ENCODE results near the gene PSMD3. TPM values are rescaled to one million over a fixed set of nuclear protein-coding genes. Genes with fewer than 3 reads are reported as not detected.

The PSMD3 gene
- total and polyA plus RNA-seq, 2 experiments from 2014 or later, result 92.1 to 114 TPM

- no peak for DNase-seq (ENCODE audit: low spot score)
- Histone ChIP-seq H3K4me1 (ENCODE audit: insufficient read depth) (peaks cover 12% of the 10 kb centered on the region), H3K79me2 (peaks cover 29% of the 10 kb centered on the region), H3K4me2 (peak overlapping the region; percentile 95), H3K9me2 (replicated peaks; ENCODE audit: insufficient read depth) (no peaks in the 10 kb centered on the region), H3K9me3 (ENCODE audit: low read depth) (no peaks in the 10 kb centered on the region), H3K27ac (peak overlapping the region; percentile 91), H2AFZ (no peak overlapping the region), H4K20me1 (ENCODE audit: insufficient read depth, poor library complexity, severe bottlenecking) (peaks cover 16% of the 10 kb centered on the region), H3K36me3 (replicated peaks; ENCODE audit: insufficient read depth, low read depth) (no peaks in the 10 kb centered on the region), H3K27me3 (no peaks in the 10 kb centered on the region), H3K4me3 (peak overlapping the region; percentile 50)
- WGBS (ENCODE audit: low lambda C conversion rate, missing lambda C conversion rate), result 37% methylated on average over 7 of the region's 7 CpGs
- no peak for TF ChIP-seq EZH2 (IDR thresholded peaks at IDR 0.05; ENCODE audit: borderline replicate concordance)
- TF ChIP-seq, protein P1, sequence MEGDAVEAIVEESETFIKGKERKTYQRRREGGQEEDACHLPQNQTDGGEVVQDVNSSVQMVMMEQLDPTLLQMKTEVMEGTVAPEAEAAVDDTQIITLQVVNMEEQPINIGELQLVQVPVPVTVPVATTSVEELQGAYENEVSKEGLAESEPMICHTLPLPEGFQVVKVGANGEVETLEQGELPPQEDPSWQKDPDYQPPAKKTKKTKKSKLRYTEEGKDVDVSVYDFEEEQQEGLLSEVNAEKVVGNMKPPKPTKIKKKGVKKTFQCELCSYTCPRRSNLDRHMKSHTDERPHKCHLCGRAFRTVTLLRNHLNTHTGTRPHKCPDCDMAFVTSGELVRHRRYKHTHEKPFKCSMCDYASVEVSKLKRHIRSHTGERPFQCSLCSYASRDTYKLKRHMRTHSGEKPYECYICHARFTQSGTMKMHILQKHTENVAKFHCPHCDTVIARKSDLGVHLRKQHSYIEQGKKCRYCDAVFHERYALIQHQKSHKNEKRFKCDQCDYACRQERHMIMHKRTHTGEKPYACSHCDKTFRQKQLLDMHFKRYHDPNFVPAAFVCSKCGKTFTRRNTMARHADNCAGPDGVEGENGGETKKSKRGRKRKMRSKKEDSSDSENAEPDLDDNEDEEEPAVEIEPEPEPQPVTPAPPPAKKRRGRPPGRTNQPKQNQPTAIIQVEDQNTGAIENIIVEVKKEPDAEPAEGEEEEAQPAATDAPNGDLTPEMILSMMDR (IDR thresholded peaks at IDR 0.05; ENCODE audit: poor library complexity), result no peak
These were observed 1.3 kb downstream of the PSMD3 start for GRCh38 chr17:39981766-39982375.

DNA sequence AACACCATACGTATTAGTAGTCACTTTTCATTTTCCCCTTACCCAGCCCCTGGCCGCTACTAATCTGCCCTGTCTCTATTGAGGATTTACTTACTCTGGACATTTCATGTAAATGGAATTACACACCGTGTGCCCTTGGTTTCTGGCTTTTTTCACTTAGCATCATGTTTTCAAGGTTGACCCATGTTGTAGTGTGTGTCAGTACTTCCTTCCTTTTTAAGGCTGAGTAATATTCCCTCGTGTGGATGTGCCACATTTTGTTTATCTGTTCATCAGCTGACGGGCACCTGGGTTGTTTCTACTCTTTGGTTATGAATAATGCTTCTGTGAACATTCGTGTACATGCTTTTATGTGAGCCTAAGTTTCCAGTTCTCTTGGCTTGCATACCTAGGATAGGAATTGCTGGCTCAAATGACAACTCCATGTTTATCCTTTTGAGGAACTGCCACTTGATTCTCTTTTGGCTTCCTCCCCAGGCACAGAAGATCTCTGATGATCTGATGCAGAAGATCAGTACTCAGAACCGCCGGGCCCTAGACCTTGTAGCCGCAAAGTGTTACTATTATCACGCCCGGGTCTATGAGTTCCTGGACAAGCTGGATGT is 7.7 kb downstream of the PSMD3 start:
- no peaks in the 10 kb centered on the region for H3K4me1 ChIP-seq (ENCODE audit: insufficient read depth)
- H3K27me3 ChIP-seq, result no peaks in the 10 kb centered on the region
- no peak for TF ChIP-seq EZH2 (IDR thresholded peaks at IDR 0.05; ENCODE audit: borderline replicate concordance)
- TF ChIP-seq, protein P1 (IDR thresholded peaks at IDR 0.05; ENCODE audit: poor library complexity), result no peak
- no peak for TF ChIP-seq EZH2phosphoT487 (IDR thresholded peaks at IDR 0.05; ENCODE audit: low read depth, severe bottlenecking, unreplicated experiment)
- DNase-seq (ENCODE audit: low spot score), result no peak
- H3K9me2 ChIP-seq (replicated peaks; ENCODE audit: insufficient read depth), result no peaks in the 10 kb centered on the region
- no peak overlapping the region for H2AFZ ChIP-seq
- peaks cover 4% of the 10 kb centered on the region for H3K79me2 ChIP-seq
- H3K9me3 ChIP-seq (ENCODE audit: low read depth), result no peaks in the 10 kb centered on the region
- no peak overlapping the region for H3K4me3 ChIP-seq
- H4K20me1 ChIP-seq (ENCODE audit: insufficient read depth, poor library complexity, severe bottlenecking), result peaks cover 3% of the 10 kb centered on the region
- WGBS (ENCODE audit: low lambda C conversion rate, missing lambda C conversion rate), result 97% methylated on average over 11 of the region's 11 CpGs
- H3K4me2 ChIP-seq, result no peak overlapping the region
- no peaks in the 10 kb centered on the region for H3K36me3 ChIP-seq (replicated peaks; ENCODE audit: insufficient read depth, low read depth)
- H3K27ac ChIP-seq, result no peak overlapping the region

GRCh38 chr17:39994448-39994847 is 13.8 kb downstream of the PSMD3 start:
- Histone ChIP-seq H3K79me2 (no peaks in the 10 kb centered on the region), H3K27ac (no peak overlapping the region), H3K4me3 (no peak overlapping the region), H2AFZ (no peak overlapping the region), H3K4me2 (no peak overlapping the region), H3K4me1 (ENCODE audit: insufficient read depth) (no peaks in the 10 kb centered on the region), H3K9me3 (ENCODE audit: low read depth) (no peaks in the 10 kb centered on the region), H3K27me3 (no peaks in the 10 kb centered on the region), H3K36me3 (replicated peaks; ENCODE audit: insufficient read depth, low read depth) (no peaks in the 10 kb centered on the region), H3K9me2 (replicated peaks; ENCODE audit: insufficient read depth) (no peaks in the 10 kb centered on the region), H4K20me1 (ENCODE audit: insufficient read depth, poor library complexity, severe bottlenecking) (no peaks in the 10 kb centered on the region)
- 97% methylated on average over 11 of the region's 11 CpGs for WGBS (ENCODE audit: low lambda C conversion rate, missing lambda C conversion rate)
- no peak for DNase-seq (ENCODE audit: low spot score)
- TF ChIP-seq EZH2 (IDR thresholded peaks at IDR 0.05; ENCODE audit: borderline replicate concordance), result no peak
- TF ChIP-seq, protein P1 (IDR thresholded peaks at IDR 0.05; ENCODE audit: poor library complexity), result no peak
- no peak for TF ChIP-seq EZH2phosphoT487 (IDR thresholded peaks at IDR 0.05; ENCODE audit: low read depth, severe bottlenecking, unreplicated experiment)
